ENCODE data around the gene NUFIP1.
A peak's percentile ranks its signal among the peaks of the same experiment; 100 is the strongest.

The NUFIP1 gene

DNA sequence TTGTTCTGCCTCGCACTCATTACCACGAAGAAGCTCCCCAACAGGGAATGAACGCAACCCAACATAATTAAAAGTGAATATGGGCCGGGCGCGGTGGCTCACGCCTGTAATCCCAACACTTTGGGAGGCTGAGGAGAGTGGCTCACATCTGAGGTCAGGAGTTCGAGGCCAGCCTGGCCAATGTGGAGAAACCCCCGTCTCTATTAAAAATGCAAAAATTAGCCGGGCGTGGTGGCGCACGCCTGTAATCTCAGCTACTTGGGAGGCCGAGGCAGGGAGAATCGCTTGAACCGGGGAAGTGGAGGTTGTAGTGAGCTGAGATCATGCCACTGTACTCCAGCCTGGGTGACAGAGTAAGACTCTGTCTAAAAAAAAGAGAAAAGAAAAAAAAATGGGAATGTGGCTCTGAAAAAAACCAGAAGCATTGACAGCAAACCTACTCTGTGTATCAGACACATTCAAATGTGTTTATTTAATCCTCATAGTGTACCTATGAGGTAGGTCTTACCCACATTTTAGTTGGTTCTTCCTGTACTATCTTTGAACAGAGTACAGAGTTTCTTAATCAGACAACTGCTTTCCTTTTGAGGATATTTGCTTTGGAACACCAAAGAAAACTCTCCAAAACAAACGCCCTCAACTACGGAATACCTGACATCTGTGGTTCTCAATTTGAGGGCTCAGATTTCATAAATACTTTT is 70.0 kb downstream of the NUFIP1 start:
- Histone ChIP-seq H3F3A (ENCODE audit: low read depth) (no peaks in the 10 kb centered on the region; the same call in 1 of the 2 replicates), H4K20me1 (ENCODE audit: insufficient read depth, low read length, poor library complexity, severe bottlenecking) (no peaks in the 10 kb centered on the region), H3K9me3 (ENCODE audit: insufficient read depth, low read depth, low read length) (no peaks in the 10 kb centered on the region), H3K9me2 (replicated peaks; ENCODE audit: low read depth, low read length) (no peaks in the 10 kb centered on the region), H3K79me2 (ENCODE audit: insufficient read depth, low read length) (no peaks in the 10 kb centered on the region), H3K27me3 (ENCODE audit: insufficient read depth, low read length, poor library complexity, severe bottlenecking) (no peaks in the 10 kb centered on the region), H3K36me3 (ENCODE audit: insufficient read depth, low read length) (no peaks in the 10 kb centered on the region), H3K9ac (ENCODE audit: low read depth, low read length, poor library complexity, severe bottlenecking) (peak overlapping the region; percentile 81), H3K4me1 (ENCODE audit: insufficient read depth, low read length, poor library complexity, severe bottlenecking) (peaks cover 12% of the 10 kb centered on the region), H2AFZ (ENCODE audit: low read length) (no peak overlapping the region), H3K4me3 (ENCODE audit: low read length, poor library complexity, severe bottlenecking) (peak overlapping the region; percentile 83), H3K4me2 (ENCODE audit: low read depth, low read length, poor library complexity, severe bottlenecking) (peak overlapping the region; percentile 86)
- TF ChIP-seq EZH2phosphoT487 (IDR thresholded peaks at IDR 0.05; ENCODE audit: borderline replicate concordance), result no peak
- TF ChIP-seq, protein P1, sequence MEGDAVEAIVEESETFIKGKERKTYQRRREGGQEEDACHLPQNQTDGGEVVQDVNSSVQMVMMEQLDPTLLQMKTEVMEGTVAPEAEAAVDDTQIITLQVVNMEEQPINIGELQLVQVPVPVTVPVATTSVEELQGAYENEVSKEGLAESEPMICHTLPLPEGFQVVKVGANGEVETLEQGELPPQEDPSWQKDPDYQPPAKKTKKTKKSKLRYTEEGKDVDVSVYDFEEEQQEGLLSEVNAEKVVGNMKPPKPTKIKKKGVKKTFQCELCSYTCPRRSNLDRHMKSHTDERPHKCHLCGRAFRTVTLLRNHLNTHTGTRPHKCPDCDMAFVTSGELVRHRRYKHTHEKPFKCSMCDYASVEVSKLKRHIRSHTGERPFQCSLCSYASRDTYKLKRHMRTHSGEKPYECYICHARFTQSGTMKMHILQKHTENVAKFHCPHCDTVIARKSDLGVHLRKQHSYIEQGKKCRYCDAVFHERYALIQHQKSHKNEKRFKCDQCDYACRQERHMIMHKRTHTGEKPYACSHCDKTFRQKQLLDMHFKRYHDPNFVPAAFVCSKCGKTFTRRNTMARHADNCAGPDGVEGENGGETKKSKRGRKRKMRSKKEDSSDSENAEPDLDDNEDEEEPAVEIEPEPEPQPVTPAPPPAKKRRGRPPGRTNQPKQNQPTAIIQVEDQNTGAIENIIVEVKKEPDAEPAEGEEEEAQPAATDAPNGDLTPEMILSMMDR (conservative IDR thresholded peaks at IDR 0.05; ENCODE audit: low read length), result no peak

DNA sequence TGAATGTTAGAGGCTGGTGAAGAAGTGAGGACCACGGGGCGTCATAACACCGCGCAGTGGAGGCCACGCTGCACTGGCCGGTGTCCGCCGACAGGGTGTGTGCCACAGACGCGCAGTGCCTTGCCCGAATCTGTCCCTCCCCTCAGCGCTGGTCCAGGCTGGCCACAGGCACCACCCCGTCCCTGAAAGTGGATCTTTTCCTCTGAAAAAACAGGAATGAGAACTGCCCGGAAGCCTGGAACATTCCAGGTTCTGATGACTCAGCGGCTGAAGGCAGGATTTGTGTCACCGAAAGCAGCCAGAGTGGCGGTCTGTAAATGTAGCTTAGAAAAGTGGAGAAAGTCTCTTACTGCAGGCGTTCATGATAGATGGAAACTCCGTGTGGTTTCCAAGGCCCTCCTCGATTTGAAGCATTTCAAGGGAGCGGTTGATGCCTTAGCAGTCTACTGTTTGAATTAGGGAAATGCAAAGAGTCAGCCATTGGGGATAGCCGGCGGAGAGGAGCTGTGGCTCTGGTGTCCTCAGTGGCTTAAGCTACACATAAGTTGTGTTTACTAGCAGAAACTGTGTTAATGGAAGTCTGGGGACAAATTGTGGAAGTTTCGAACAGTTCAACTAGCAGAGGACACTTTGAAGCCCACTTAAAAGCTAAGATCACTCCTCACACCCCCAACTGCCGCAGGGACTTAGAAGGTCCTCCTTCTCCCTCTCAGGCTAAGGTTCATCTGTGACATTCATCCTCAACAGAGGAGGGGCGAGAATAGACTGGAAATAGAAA is 70.8 kb downstream of the NUFIP1 start:
- Histone ChIP-seq H3K4me2 (ENCODE audit: low read depth, low read length, poor library complexity, severe bottlenecking) (peak overlapping the region; percentile 86), H2AFZ (ENCODE audit: low read length) (peak overlapping the region; percentile 96), H3K9me3 (ENCODE audit: insufficient read depth, low read depth, low read length) (no peaks in the 10 kb centered on the region), H3K4me1 (ENCODE audit: insufficient read depth, low read length, poor library complexity, severe bottlenecking) (peaks cover 12% of the 10 kb centered on the region), H3K9me2 (replicated peaks; ENCODE audit: low read depth, low read length) (no peaks in the 10 kb centered on the region), H3K27me3 (ENCODE audit: insufficient read depth, low read length, poor library complexity, severe bottlenecking) (no peaks in the 10 kb centered on the region), H3K9ac (ENCODE audit: low read depth, low read length, poor library complexity, severe bottlenecking) (peak overlapping the region; percentile 81), H3K4me3 (ENCODE audit: low read length, poor library complexity, severe bottlenecking) (peak overlapping the region; percentile 83), H3K79me2 (ENCODE audit: insufficient read depth, low read length) (no peaks in the 10 kb centered on the region), H3F3A (ENCODE audit: low read depth) (no peaks in the 10 kb centered on the region; the same call in 1 of the 2 replicates), H3K36me3 (ENCODE audit: insufficient read depth, low read length) (no peaks in the 10 kb centered on the region), H4K20me1 (ENCODE audit: insufficient read depth, low read length, poor library complexity, severe bottlenecking) (no peaks in the 10 kb centered on the region)
- TF ChIP-seq EZH2phosphoT487 (IDR thresholded peaks at IDR 0.05; ENCODE audit: borderline replicate concordance), result no peak
- TF ChIP-seq, protein P1 (conservative IDR thresholded peaks at IDR 0.05; ENCODE audit: low read length), result peak; percentile 77

DNA sequence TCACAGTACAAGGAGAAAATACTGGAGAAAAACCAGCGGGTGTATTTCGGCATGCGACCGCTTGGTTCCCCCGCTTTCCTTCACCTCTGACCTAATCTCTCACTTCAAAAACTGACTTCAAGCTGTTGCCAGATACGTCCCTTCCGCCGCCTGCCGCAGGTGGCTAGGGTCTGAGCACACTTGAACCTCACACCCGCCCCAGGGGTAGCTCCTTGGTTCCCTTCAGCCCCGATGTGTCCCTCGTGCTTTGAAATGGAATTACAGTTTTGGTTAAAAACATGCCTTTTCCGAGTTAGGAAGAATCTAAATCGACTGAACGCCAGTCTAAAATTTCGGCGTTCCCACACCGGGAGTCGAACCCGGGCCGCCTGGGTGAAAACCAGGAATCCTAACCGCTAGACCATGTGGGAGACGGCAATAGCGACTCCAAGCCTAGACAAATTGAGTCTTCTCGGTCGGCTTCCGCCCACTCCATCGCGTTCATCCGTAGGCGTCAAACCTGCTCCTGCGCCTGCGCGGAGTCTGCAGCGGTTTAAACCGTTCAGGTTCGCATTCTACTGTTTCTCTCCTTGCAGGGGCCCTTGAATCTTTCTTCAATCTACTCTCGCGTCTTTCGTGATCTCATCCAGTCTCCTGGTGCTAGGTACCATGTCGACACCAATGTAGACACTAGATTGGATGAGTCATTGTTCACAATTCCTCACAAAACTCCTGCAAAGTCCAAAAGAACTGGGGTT is 71.5 kb downstream of the NUFIP1 start:
- no peaks in the 10 kb centered on the region for H3K36me3 ChIP-seq (ENCODE audit: insufficient read depth, low read length)
- peaks cover 12% of the 10 kb centered on the region for H3K4me1 ChIP-seq (ENCODE audit: insufficient read depth, low read length, poor library complexity, severe bottlenecking)
- H3F3A ChIP-seq (ENCODE audit: low read depth), result no peaks in the 10 kb centered on the region; the same call in 1 of the 2 replicates
- peak overlapping the region; percentile 86 for H3K4me2 ChIP-seq (ENCODE audit: low read depth, low read length, poor library complexity, severe bottlenecking)
- no peaks in the 10 kb centered on the region for H3K27me3 ChIP-seq (ENCODE audit: insufficient read depth, low read length, poor library complexity, severe bottlenecking)
- H3K79me2 ChIP-seq (ENCODE audit: insufficient read depth, low read length), result no peaks in the 10 kb centered on the region
- H3K9ac ChIP-seq (ENCODE audit: low read depth, low read length, poor library complexity, severe bottlenecking), result peak overlapping the region; percentile 81
- no peaks in the 10 kb centered on the region for H3K9me2 ChIP-seq (replicated peaks; ENCODE audit: low read depth, low read length)
- TF ChIP-seq, protein P1 (conservative IDR thresholded peaks at IDR 0.05; ENCODE audit: low read length), result peak; percentile 48; the same call in 1 of the 2 replicates
- TF ChIP-seq EZH2phosphoT487 (IDR thresholded peaks at IDR 0.05; ENCODE audit: borderline replicate concordance), result no peak
- peak overlapping the region; percentile 83 for H3K4me3 ChIP-seq (ENCODE audit: low read length, poor library complexity, severe bottlenecking)
- H3K9me3 ChIP-seq (ENCODE audit: insufficient read depth, low read depth, low read length), result no peaks in the 10 kb centered on the region
- H4K20me1 ChIP-seq (ENCODE audit: insufficient read depth, low read length, poor library complexity, severe bottlenecking), result no peaks in the 10 kb centered on the region
- peak overlapping the region; percentile 96 for H2AFZ ChIP-seq (ENCODE audit: low read length)
